Panc1 (cell line): ENCODE measurements around the gene LRRN3.

ENCODE experiments used
- CTCF ChIP-seq: fragments of 450-650 bp; IDR thresholded peaks from 2 replicates; pipeline ENCODE4 v1.5.1; 2017; ENCODE audit warnings: mild to moderate bottlenecking
- POLR2AphosphoS5 ChIP-seq: IDR thresholded peaks from 2 replicates; pipeline ENCODE4 v1.6.1; 2012; ENCODE audit warnings: mild to moderate bottlenecking, low read depth, low read length, moderate library complexity
- REST ChIP-seq, 2 experiments: IDR thresholded peaks; 2 replicates each; pipeline ENCODE4 v1.6.1; 2011 to 2012; ENCODE audit warnings: low read depth in 2 of 2, control low read depth in 1 of 2, low read length in 1 of 2, mild to moderate bottlenecking in 1 of 2, moderate library complexity in 1 of 2; ENCODE audit not compliant: insufficient read depth in 1 of 2
- TCF7L2 ChIP-seq: IDR thresholded peaks from 2 replicates; pipeline ENCODE4 v1.6.1; 2011; ENCODE audit warnings: mild to moderate bottlenecking, low read depth, low read length, inconsistent platforms

- TF ChIP-seq CTCF (no peak), POLR2AphosphoS5 (no peak), REST (IDR thresholded peaks at IDR 0.05; ENCODE audit: insufficient read depth in 1 of 2, low read depth in 2 of 2, low read length in 1 of 2) (no peak), TCF7L2 (no peak)
Observed at GRCh38 chr7:111042842-111043241, 48.1 kb upstream of the LRRN3 start.
